Measurements from ENCODE around the gene GGPS1. TPM values are rescaled to one million over a fixed set of nuclear protein-coding genes. Genes with fewer than 3 reads are reported as not detected.

GGPS1 gene
- polyA plus RNA-seq, 1 experiment, result 45.2 TPM

GRCh38 chr1:235284231-235284769 lies 44.1 kb upstream of the GGPS1 start:
- Histone ChIP-seq H3K9me3 (ENCODE audit: control insufficient read depth, insufficient read depth, low read length) (peaks cover 3% of the 10 kb centered on the region; the same call in 1 of the 2 replicates), H3K4me3 (ENCODE audit: low read depth, low read length) (no peak overlapping the region), H3K27ac (ENCODE audit: low read depth, low read length) (no peak overlapping the region), H3K27me3 (ENCODE audit: control insufficient read depth, insufficient read depth, low read length) (no peaks in the 10 kb centered on the region)
- DNase-seq (ENCODE audit: low read depth, low spot score), result no peak
- CTCF ChIA-PET, result interaction anchor here (1.3 kb wide), 1 partner anchor 31 kb away, joined by 3 read pairs; no protein-coding TSS in a partner anchor
- TF ChIP-seq CTCF (IDR thresholded peaks at IDR 0.05; ENCODE audit: low read depth, low read length), result no peak
- POLR2A ChIA-PET, result no interaction called here

- CTCF ChIA-PET, result no interaction called here
- H3K9me3 ChIP-seq (ENCODE audit: control insufficient read depth, insufficient read depth, low read length), result no peaks in the 10 kb centered on the region
- no peak overlapping the region for H3K4me3 ChIP-seq (ENCODE audit: low read depth, low read length)
- DNase-seq (ENCODE audit: low read depth, low spot score), result no peak
- POLR2A ChIA-PET, result no interaction called here
- no peaks in the 10 kb centered on the region for H3K27me3 ChIP-seq (ENCODE audit: control insufficient read depth, insufficient read depth, low read length)
- no peak overlapping the region for H3K27ac ChIP-seq (ENCODE audit: low read depth, low read length)
- TF ChIP-seq CTCF (IDR thresholded peaks at IDR 0.05; ENCODE audit: low read depth, low read length), result no peak
Observed at GRCh38 chr1:235286667-235287066, 41.7 kb upstream of the GGPS1 start.

GRCh38 chr1:235287208-235287882 lies 41.0 kb upstream of the GGPS1 start:
- Histone ChIP-seq H3K4me3 (ENCODE audit: low read depth, low read length) (no peak overlapping the region), H3K27ac (ENCODE audit: low read depth, low read length) (no peak overlapping the region), H3K27me3 (ENCODE audit: control insufficient read depth, insufficient read depth, low read length) (no peaks in the 10 kb centered on the region), H3K9me3 (ENCODE audit: control insufficient read depth, insufficient read depth, low read length) (no peaks in the 10 kb centered on the region)
- ChIA-PET CTCF (no interaction called here), POLR2A (no interaction called here)
- DNase-seq (ENCODE audit: low read depth, low spot score), result no peak
- TF ChIP-seq CTCF (IDR thresholded peaks at IDR 0.05; ENCODE audit: low read depth, low read length), result no peak

GRCh38 chr1:235289859-235290739 lies 38.3 kb upstream of the GGPS1 start:
- DNase-seq (ENCODE audit: low read depth, low spot score), result no peak
- POLR2A ChIA-PET, result no interaction called here
- Histone ChIP-seq H3K4me3 (ENCODE audit: low read depth, low read length) (no peak overlapping the region), H3K27me3 (ENCODE audit: control insufficient read depth, insufficient read depth, low read length) (no peaks in the 10 kb centered on the region), H3K27ac (ENCODE audit: low read depth, low read length) (no peak overlapping the region), H3K9me3 (ENCODE audit: control insufficient read depth, insufficient read depth, low read length) (no peaks in the 10 kb centered on the region)
- no peak for TF ChIP-seq CTCF (IDR thresholded peaks at IDR 0.05; ENCODE audit: low read depth, low read length)
- CTCF ChIA-PET, result no interaction called here
